Activated T-cell treated with anti-CD3 and anti-CD28 coated beads, Interleukin-2, amount 50 U/mL, for 72 hours (primary cell): ENCODE results near the gene CRK. TPM values are rescaled to one million over a fixed set of nuclear protein-coding genes. Genes with fewer than 3 reads are reported as not detected.

Experiments
- ATAC-seq, 2 donors: fragments of 150-1000 bp; cut with Tn5 transposase; replicated peaks in 1 of 2; 2 replicates each; pipeline ENCODE4 v1.10.0; 2021; ENCODE audit warnings: moderate library complexity in 2 of 2, mild to moderate bottlenecking in 1 of 2
- DNase-seq, 2 donors: peaks; one replicate each; pipeline ENCODE4 v3.0.0; 2021 to 2022; ENCODE audit warnings: mixed read lengths in 1 of 2
- H3K27ac Mint-ChIP-seq: one replicate; pipeline ENCODE4 v1.8.0; 2022; ENCODE audit warnings: mild to moderate bottlenecking, moderate library complexity, mixed read lengths
- H3K27me3 Mint-ChIP-seq: one replicate; pipeline ENCODE4 v1.8.0; 2022; ENCODE audit warnings: low read depth, mixed read lengths
- H3K36me3 Mint-ChIP-seq, 2 donors: one replicate each; pipeline ENCODE4 v1.8.0; 2022; ENCODE audit warnings: mixed read lengths in 2 of 2, mild to moderate bottlenecking in 1 of 2; ENCODE audit not compliant: insufficient read depth in 2 of 2
- H3K4me1 Mint-ChIP-seq: one replicate; pipeline ENCODE4 v1.8.0; 2022; ENCODE audit warnings: low read depth, mixed read lengths
- H3K4me3 Mint-ChIP-seq, 2 donors: one replicate each; pipeline ENCODE4 v1.8.0; 2022; ENCODE audit warnings: mild to moderate bottlenecking in 2 of 2, mixed read lengths in 2 of 2, moderate library complexity in 2 of 2
- H3K9me3 Mint-ChIP-seq, 2 donors: one replicate each; pipeline ENCODE4 v1.8.0; 2022; ENCODE audit warnings: mixed read lengths in 2 of 2
- total RNA-seq, 2 donors: library from RNA; stranded (reverse); gene quantifications; one replicate each; pipeline ENCODE4 v1.2.3, GENCODE V29; 2022

The CRK gene
- total RNA-seq, 2 donors from 2014 or later, result 18.7 to 22.9 TPM

- peak within 1 kb of the TSS; percentile 15 for H3K27ac Mint-ChIP-seq
Observed at GRCh38 chr17:1492249-1493206, 36.5 kb upstream of the CRK start, which contains the start of gene MYO1C. MYO1C (minus strand) TSS chr17:1492686; CDS start chr17:1492487, 199 bp downstream.

DNA sequence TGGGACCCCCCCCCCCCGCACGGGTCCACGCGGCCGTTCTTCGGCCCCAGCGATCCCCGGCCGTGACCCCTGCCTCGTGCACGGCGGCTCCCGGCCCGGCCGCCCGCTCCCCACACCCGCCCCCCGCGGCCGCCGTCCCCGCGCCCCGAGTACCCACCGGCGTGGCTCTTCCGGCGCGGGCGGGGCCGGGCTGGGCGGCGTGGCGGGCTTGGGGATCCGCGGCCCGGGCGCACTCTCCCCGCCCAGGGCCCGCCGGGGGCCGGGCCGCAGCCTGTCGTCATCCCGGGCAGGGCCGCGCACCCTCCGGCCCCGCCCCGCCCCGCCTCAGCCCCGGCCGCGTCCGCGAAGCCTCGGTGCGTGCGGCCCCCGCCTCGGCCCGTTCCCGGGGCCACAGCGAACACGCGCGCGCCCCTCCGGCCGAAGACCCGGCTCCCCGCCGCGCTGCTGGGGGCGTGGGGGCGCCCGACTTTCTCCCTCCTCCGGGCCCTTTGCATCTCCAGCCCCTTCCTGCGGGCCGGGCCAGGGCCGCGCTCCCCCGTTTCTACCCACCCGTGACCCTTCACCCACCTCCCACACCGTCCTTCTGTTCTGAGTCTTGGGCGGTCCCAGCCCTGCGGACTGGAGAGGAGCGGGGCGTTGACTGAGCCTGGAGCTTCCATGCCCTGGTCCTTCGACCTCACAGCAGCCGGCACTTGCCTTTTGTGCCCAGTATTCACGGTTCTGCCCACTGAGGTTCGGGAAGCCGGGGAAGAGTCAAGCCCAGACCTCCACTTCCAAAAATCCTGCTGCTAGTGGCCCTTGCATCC, 35.6 kb upstream of the CRK start:
- peak; percentile 66 to 75 for DNase-seq
- Mint-ChIP-seq H3K4me1 (peaks cover 44% of the 10 kb centered on the region), H3K4me3 (peak overlapping the region; percentile 87 to 93), H3K9me3 (no peaks in the 10 kb centered on the region), H3K27ac (peak overlapping the region; percentile 15), H3K27me3 (peaks cover 7% of the 10 kb centered on the region), H3K36me3 (peaks cover 0 to 1% of the 10 kb centered on the region in 2 donors)
- peak; percentile 80 for ATAC-seq

More at GRCh38 chr17:1492249-1493206, 36.5 kb upstream of the CRK start, which contains the start of gene MYO1C:
- Mint-ChIP-seq H3K36me3 (peaks cover 0 to 1% of the 10 kb centered on the region in 2 donors), H3K4me3 (peak within 1 kb of the TSS; percentile 87 to 93), H3K27me3 (peaks cover 7% of the 10 kb centered on the region), H3K4me1 (peaks cover 39% of the 10 kb centered on the region), H3K9me3 (no peaks in the 10 kb centered on the region)
- ATAC-seq (no peak), DNase-seq (no peak)

DNA sequence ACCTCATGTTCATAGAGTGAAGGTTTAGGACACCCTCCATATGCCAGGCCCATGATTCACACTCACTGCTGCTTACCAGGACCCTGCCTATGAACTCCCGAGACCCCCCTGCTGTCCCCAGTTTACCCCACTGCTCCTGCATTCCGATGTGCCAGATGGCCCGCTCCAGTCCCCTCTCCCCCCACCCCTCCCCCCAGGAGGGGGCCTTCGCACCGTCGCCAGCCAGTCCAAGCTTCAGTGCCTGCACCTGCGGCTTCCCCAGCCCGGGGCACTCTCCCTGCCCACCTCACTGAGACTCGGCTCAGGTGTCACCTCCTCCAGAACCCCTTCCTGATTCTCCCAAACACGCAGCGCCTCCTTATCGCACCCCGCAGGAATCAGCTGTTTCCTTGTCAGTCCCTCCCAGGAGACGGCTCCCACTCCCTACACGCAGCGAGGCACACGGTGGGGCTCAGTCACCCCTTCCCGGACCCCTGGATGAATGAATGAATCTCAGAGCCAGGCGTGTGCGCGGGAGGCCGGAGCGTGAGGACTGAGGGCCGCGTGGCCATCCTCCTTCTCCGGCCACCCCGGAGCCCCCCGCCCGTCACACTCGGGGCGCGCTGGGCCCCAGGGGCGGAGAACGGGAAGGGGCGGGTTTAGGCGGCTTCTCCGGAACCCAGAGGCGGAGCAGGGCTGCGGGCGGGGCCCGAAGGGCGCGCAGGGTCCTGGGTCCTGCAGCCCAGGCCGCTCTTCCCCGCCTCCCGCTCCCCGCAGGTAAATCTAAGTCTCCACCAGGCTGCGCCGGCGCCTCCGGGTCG, 34.8 kb upstream of the CRK start:
- Mint-ChIP-seq H3K27ac (peak overlapping the region; percentile 63), H3K4me3 (peak overlapping the region; percentile 56 to 88), H3K4me1 (peaks cover 48% of the 10 kb centered on the region), H3K36me3 (peaks cover 0 to 1% of the 10 kb centered on the region in 2 donors), H3K9me3 (no peaks in the 10 kb centered on the region), H3K27me3 (peaks cover 7% of the 10 kb centered on the region)
- ATAC-seq (peak; percentile 77 to 78), DNase-seq (peak; percentile 82 to 85)

DNA sequence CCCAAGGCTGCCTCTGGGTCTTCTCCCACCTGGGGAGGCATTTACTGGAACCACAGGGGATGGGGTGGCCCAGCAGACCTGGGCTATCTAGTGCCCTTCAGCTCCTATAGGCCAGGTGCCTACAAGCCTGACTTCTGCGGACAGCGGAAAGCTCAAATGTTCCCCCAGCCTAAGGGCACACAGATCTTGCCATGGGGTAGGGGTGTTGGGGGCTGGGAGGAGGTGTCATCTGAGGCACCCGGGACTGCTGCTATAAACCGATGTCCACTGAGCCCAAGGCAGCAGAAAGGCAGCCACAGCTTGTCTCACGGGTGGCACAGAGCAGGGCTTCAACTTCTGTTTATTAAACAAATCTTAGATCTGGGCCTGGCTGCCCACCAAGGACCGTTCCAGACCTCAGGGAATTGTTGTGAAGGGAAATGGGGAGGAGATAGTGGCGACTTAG, 32.8 kb upstream of the CRK start:
- DNase-seq (no peak), ATAC-seq (no peak)
- Mint-ChIP-seq H3K27ac (no peak overlapping the region), H3K36me3 (peaks cover 0 to under 1% of the 10 kb centered on the region in 2 donors), H3K27me3 (peaks cover 7% of the 10 kb centered on the region), H3K9me3 (no peaks in the 10 kb centered on the region), H3K4me3 (peak overlapping the region; percentile 81 to 82), H3K4me1 (peaks cover 48% of the 10 kb centered on the region)

DNA sequence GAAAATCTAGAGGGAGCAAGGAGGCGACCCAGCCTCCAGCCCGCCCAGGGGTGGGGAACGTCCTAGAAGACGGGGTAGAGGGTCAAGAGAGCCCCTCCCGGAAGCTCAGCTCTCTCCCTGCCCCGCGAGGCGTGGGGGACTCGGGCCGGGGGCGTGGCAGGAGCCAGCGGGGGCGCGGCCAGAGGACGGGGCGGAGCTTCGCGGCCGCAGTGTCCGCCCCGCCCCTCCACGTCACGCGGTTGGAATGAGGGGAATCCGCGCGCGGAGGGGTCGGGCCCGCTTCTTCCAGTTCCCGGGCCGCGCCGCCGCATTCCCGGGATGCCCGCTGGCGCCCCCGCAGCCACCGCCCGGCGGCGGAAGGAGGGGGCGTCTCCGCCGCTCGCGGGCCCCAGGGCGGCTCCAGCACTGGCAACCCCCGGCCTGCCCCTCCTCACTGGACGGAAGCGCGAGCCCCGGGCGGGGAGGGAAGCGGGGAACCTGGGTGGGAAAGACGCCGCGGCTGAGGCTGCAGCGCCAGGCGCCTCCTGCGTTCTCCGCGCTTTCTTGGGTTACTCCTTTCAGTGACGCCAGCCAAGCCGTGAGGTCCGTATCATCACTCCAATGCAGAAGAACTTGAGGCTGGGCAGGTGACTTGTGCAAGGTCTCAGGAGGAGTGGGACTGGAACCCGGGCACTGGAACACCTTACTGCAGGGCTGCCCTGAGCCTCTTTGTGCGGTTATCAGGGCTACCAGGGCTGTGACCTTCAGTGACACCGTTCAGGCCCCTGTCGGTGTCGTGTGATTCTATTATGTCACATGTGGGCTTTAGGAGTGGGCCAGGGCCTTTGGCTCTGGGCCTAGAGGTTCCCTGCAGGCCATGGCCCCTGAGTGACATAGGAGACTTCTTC, 32.1 kb upstream of the CRK start:
- Mint-ChIP-seq H3K9me3 (no peaks in the 10 kb centered on the region), H3K27ac (peak overlapping the region; percentile 24), H3K4me1 (peaks cover 45% of the 10 kb centered on the region), H3K36me3 (no peaks in the 10 kb centered on the region), H3K27me3 (peaks cover 7% of the 10 kb centered on the region), H3K4me3 (peak overlapping the region; percentile 81 to 82)
- ATAC-seq (peak; percentile 24 to 35), DNase-seq (peak; percentile 66 to 83)

DNA sequence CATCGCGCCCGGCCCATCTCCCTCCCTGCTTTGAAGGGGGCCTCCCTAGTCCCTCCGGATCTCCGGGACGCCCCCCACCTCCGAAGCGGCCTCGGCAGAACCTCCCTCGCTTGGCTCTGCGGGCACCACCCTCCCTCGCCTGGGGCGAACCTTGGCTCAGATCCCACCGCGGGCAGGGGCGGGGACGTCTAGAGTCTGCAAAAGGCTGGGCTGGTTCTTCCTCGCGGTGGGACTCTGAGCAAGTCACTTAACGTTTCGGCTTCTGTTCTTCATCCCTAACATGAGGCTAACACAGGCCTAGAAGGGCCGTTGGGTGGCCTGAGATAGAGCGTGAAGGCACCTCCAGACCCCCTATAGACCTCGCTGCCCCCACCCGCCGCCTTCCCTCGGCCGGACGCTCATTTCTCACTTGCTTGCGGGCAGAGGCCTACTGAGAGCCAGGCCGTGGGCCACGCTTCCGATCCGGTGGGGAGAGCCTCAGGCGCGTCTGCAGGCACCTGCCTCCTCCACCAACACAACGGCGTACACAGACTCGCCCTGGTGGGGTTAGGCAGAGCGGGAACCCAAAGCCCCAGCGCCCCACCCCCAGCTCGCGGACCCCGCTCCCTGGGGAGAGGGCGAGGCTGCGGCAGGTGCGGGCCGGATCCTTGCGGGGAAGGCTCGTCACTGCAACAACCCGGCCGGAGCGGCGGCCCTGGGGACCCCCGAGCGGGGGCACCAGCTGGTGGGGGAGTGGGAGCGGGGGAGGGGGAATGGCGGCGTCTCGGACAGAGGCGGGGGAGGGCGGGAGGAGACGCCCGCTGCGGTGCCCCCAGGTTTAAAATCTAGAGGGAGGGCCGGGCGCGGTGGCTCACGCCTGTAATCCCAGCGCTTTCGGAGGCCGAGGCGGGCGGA, 31.0 kb upstream of the CRK start:
- Mint-ChIP-seq H3K27me3 (peaks cover 7% of the 10 kb centered on the region), H3K9me3 (no peaks in the 10 kb centered on the region), H3K4me1 (peaks cover 38% of the 10 kb centered on the region), H3K4me3 (peak overlapping the region; percentile 74 to 80), H3K36me3 (no peaks in the 10 kb centered on the region), H3K27ac (peak overlapping the region; percentile 15)
- peak; percentile 21 to 25 for ATAC-seq
- DNase-seq, result peak; percentile 76 to 78

GRCh38 chr17:1485423-1486376, 29.7 kb upstream of the CRK start:
- peak overlapping the region; percentile 74 to 80 for H3K4me3 Mint-ChIP-seq
- peaks cover 0 to 4% of the 10 kb centered on the region in 2 donors for H3K36me3 Mint-ChIP-seq
- peaks cover 31% of the 10 kb centered on the region for H3K4me1 Mint-ChIP-seq
- no peak overlapping the region for H3K27ac Mint-ChIP-seq
- ATAC-seq (peak; percentile 58 to 64), DNase-seq (peak; percentile 66 to 78)
- H3K9me3 Mint-ChIP-seq, result no peaks in the 10 kb centered on the region
- peaks cover 6% of the 10 kb centered on the region for H3K27me3 Mint-ChIP-seq

DNA sequence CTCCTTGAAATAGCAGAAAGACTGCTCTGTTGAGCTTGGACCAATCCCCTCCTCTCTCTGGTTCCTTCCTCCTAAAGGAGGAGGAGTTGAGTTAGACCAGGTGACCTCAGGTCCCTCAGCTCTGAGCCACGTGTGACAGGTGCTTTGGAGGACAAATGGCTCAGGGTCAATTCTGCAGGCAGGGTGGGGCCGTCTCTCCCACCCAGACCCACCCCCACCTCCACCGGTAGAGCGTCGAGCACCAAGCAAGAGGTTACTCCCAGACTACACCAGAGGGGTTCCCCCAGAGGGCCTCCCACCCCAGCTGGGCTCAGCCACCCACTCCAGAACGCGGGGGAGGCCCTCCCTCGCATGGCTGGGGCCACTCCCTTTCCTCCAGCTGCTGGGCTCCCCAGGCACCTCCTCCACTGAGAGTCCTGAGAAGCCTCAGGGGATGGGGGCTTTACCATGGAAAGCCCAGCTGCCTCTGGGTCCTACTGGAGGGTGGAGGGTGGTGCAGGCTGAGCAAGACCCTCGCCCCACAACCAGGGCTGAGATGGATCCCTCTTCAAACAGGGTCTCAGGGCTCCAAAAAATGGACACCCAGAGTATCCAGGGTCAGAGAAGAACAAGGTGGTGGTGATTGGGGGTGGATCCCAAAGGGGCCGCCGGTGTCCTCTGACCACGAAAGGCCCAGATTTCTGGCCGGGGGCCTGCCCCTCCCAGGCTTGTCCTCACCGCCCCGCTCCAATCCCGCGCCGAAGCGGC, 28.8 kb upstream of the CRK start:
- H3K4me1 Mint-ChIP-seq, result peaks cover 23% of the 10 kb centered on the region
- peak overlapping the region; percentile 76 to 79 for H3K4me3 Mint-ChIP-seq
- H3K9me3 Mint-ChIP-seq, result no peaks in the 10 kb centered on the region
- H3K36me3 Mint-ChIP-seq, result peaks cover 0 to 4% of the 10 kb centered on the region in 2 donors
- DNase-seq (peak; percentile 48 to 50), ATAC-seq (peak; percentile 8 to 28)
- H3K27me3 Mint-ChIP-seq, result no peaks in the 10 kb centered on the region
- peak overlapping the region; percentile 42 for H3K27ac Mint-ChIP-seq

GRCh38 chr17:1484060-1484535, 28.1 kb upstream of the CRK start:
- peaks cover 17% of the 10 kb centered on the region for H3K4me1 Mint-ChIP-seq
- H3K9me3 Mint-ChIP-seq, result no peaks in the 10 kb centered on the region
- no peak overlapping the region for H3K27ac Mint-ChIP-seq
- peaks cover 0 to 4% of the 10 kb centered on the region in 2 donors for H3K36me3 Mint-ChIP-seq
- peak overlapping the region; percentile 56 to 65 for H3K4me3 Mint-ChIP-seq
- ATAC-seq (no peak), DNase-seq (no peak)
- H3K27me3 Mint-ChIP-seq, result no peaks in the 10 kb centered on the region
